ENCODE data around the gene PLEKHH2. TPM values are rescaled to one million over a fixed set of nuclear protein-coding genes. Genes with fewer than 3 reads are reported as not detected.
"Not testable (repeated sequence)": the region's sequence is repeated elsewhere in the genome, so short reads cannot be mapped to it uniquely, and the experiment has no call there.

PLEKHH2 gene
- total RNA-seq, 2 donors from 2014 or later: 1.3 to 2.1 TPM

GRCh38 chr2:43616967-43617680 is 19.9 kb upstream of the PLEKHH2 start:
- peaks cover 4% of the 10 kb centered on the region for H3K4me1 Mint-ChIP-seq
- peaks cover 10% of the 10 kb centered on the region for H3K27me3 Mint-ChIP-seq
- no peak overlapping the region for H3K4me3 Mint-ChIP-seq
- H3K9me3 Mint-ChIP-seq: no peaks in the 10 kb centered on the region
- no peak for ATAC-seq (replicated peaks)
- no peaks in the 10 kb centered on the region for H3K36me3 Mint-ChIP-seq (ENCODE audit: low read depth)
- H3K27ac Mint-ChIP-seq: no peak overlapping the region

GRCh38 chr2:43619511-43619910 is 17.5 kb upstream of the PLEKHH2 start:
- ATAC-seq (replicated peaks): no peak
- no peaks in the 10 kb centered on the region for H3K4me1 Mint-ChIP-seq
- no peak overlapping the region for H3K4me3 Mint-ChIP-seq
- peaks cover 13% of the 10 kb centered on the region for H3K27me3 Mint-ChIP-seq
- no peaks in the 10 kb centered on the region for H3K9me3 Mint-ChIP-seq
- no peaks in the 10 kb centered on the region for H3K36me3 Mint-ChIP-seq (ENCODE audit: low read depth)
- H3K27ac Mint-ChIP-seq: no peak overlapping the region

GRCh38 chr2:43622931-43623451 is 14.1 kb upstream of the PLEKHH2 start:
- H3K4me1 Mint-ChIP-seq: no peaks in the 10 kb centered on the region
- no peaks in the 10 kb centered on the region for H3K9me3 Mint-ChIP-seq
- H3K27ac Mint-ChIP-seq: no peak overlapping the region
- ATAC-seq (replicated peaks): no peak
- no peak overlapping the region for H3K4me3 Mint-ChIP-seq
- H3K27me3 Mint-ChIP-seq: peaks cover 8% of the 10 kb centered on the region
- H3K36me3 Mint-ChIP-seq (ENCODE audit: low read depth): no peaks in the 10 kb centered on the region

- H3K27me3 Mint-ChIP-seq: peaks cover 23% of the 10 kb centered on the region
- no peaks in the 10 kb centered on the region for H3K36me3 Mint-ChIP-seq (ENCODE audit: low read depth)
- H3K4me3 Mint-ChIP-seq: no peak overlapping the region
- H3K4me1 Mint-ChIP-seq: peaks cover 4% of the 10 kb centered on the region
- H3K9me3 Mint-ChIP-seq: no peaks in the 10 kb centered on the region
- H3K27ac Mint-ChIP-seq: no peak overlapping the region
- no peak for ATAC-seq (replicated peaks)
Measured at GRCh38 chr2:43631618-43632317, 5.3 kb upstream of the PLEKHH2 start.

GRCh38 chr2:43634604-43635306 is 2.3 kb upstream of the PLEKHH2 start:
- Mint-ChIP-seq H3K4me1 (peaks cover 5% of the 10 kb centered on the region), H3K36me3 (ENCODE audit: low read depth) (no peaks in the 10 kb centered on the region), H3K9me3 (no peaks in the 10 kb centered on the region), H3K27me3 (peaks cover 28% of the 10 kb centered on the region), H3K4me3 (no peak overlapping the region), H3K27ac (no peak overlapping the region)
- ATAC-seq (replicated peaks): no peak

- H3K9me3 Mint-ChIP-seq; ATAC-seq (replicated peaks); H3K4me1 Mint-ChIP-seq; H3K36me3 Mint-ChIP-seq (ENCODE audit: low read depth): not testable (repeated sequence)
- Mint-ChIP-seq H3K27me3 (peaks cover 28% of the 10 kb centered on the region), H3K27ac (peak overlapping the region; percentile 78), H3K4me3 (peak overlapping the region; percentile 91)
Measured at GRCh38 chr2:43636153-43636552, 907 bp upstream of the PLEKHH2 start.

- peak overlapping the region; percentile 91 for H3K4me3 Mint-ChIP-seq
- ATAC-seq (replicated peaks): peak; percentile 49
- no peaks in the 10 kb centered on the region for H3K9me3 Mint-ChIP-seq
- H3K27ac Mint-ChIP-seq: peak overlapping the region; percentile 78
- H3K4me1 Mint-ChIP-seq: peaks cover 5% of the 10 kb centered on the region
- no peaks in the 10 kb centered on the region for H3K36me3 Mint-ChIP-seq (ENCODE audit: low read depth)
- H3K27me3 Mint-ChIP-seq: peaks cover 28% of the 10 kb centered on the region
Measured at GRCh38 chr2:43636621-43637020, 439 bp upstream of the PLEKHH2 start.

DNA sequence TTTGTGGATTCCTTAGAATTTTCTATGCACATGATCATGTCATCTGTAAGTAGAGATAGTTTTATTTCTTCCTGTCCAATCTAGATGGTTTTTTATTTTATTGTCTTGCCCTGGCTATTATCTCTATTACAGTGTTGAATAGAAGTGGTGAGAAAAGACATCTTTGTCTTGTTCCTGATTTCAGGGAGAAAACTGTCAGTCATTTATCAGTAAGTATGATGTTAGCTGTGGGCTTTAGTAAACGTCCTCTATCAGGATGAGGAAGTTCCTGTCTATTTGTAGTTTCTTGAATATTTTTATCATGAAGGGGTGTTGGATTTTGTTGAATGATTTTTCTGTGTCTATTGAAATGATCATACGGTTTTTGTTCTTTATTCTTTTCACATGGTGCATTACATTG is 5.3 kb downstream of the PLEKHH2 start:
- Mint-ChIP-seq H3K27me3 (peaks cover 6% of the 10 kb centered on the region), H3K9me3 (no peaks in the 10 kb centered on the region), H3K4me3 (no peak overlapping the region), H3K27ac (no peak overlapping the region), H3K4me1 (no peaks in the 10 kb centered on the region), H3K36me3 (ENCODE audit: low read depth) (no peaks in the 10 kb centered on the region)
- no peak for ATAC-seq (replicated peaks)

DNA sequence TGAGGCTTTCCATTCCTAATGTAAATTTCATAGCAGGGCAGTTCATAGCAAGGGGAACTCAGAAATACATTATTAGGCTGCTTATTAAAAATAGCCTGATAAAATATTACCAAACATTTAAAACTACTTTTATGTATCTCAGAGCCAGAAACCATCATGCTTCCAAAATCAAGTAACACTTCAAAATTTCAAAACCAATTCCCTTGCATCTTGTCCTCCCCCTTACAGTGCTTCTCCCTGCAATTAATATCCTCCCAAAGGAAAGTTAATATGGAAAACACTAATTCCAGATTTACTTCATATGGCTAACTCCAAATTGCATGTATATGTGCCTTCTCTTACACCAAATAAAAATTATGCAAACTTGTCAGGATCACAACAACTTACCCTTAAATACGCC is 6.6 kb downstream of the PLEKHH2 start:
- Mint-ChIP-seq H3K27ac (no peak overlapping the region), H3K4me1 (no peaks in the 10 kb centered on the region)

DNA sequence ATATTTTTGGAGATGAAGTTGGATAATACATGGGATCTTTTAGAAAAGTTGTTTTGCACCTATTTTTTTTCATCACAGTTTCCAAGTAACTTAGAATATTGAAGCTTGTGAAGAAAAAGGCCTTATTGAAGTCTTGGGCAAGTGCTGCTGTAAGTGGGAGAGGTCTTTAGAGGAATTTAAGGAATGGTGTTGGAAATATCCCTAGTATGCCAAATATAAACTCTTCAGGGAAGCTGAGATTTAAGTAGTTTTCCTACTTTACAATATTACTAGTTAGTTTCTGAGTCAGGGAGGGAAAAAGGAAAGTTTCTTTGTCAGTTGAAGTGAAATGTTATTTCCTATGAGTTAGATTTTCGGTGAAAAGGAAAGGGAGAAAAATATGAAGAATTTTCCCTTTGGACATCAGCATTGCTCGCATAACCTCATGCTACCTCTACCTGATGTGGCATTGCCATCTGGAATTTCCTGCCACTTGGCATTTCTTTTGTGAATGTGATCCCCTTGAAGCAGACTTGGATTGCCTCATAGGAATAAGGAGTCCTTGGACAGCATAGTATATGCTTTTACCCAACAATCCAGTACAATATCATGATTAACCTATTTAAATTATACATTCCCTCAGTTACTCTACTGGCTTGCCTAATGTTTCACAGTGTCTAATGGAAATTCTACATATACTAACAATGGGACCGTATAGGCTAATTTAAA is 12.1 kb downstream of the PLEKHH2 start:
- H3K9me3 Mint-ChIP-seq: no peaks in the 10 kb centered on the region
- H3K27ac Mint-ChIP-seq: no peak overlapping the region
- no peaks in the 10 kb centered on the region for H3K4me1 Mint-ChIP-seq
- no peak for ATAC-seq (replicated peaks)
- no peak overlapping the region for H3K4me3 Mint-ChIP-seq
- H3K27me3 Mint-ChIP-seq: peaks cover 14% of the 10 kb centered on the region
- H3K36me3 Mint-ChIP-seq (ENCODE audit: low read depth): no peaks in the 10 kb centered on the region

More for the DNA sequence above, 6.6 kb downstream of the PLEKHH2 start:
- Mint-ChIP-seq H3K9me3 (no peaks in the 10 kb centered on the region), H3K27me3 (peaks cover 4% of the 10 kb centered on the region), H3K4me3 (no peak overlapping the region), H3K36me3 (ENCODE audit: low read depth) (no peaks in the 10 kb centered on the region)
- ATAC-seq (replicated peaks): no peak

GRCh38 chr2:43653506-43653905 is 16.4 kb downstream of the PLEKHH2 start:
- Mint-ChIP-seq H3K4me1 (no peaks in the 10 kb centered on the region), H3K27me3 (peaks cover 11% of the 10 kb centered on the region), H3K36me3 (ENCODE audit: low read depth) (no peaks in the 10 kb centered on the region), H3K27ac (no peak overlapping the region), H3K9me3 (no peaks in the 10 kb centered on the region), H3K4me3 (no peak overlapping the region)
- no peak for ATAC-seq (replicated peaks)

DNA sequence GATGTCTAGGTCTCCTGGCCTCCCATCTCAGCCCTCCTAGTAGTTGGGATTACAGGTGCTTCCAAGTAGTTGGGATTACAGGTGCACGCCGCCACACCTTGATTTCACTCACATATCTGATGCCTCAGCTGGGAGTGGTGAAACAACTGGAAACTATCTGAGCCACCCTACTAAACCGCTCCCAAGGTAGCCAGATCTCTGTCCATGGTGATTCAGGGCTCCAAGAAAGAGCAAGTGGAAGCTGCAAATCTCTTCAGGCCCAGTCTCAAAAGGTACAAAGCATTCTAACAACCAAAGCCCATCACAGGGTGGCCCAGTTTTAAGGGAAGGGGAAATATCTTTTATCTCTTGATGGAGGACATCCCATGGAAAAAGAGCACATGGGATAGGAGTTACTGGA is 20.2 kb downstream of the PLEKHH2 start:
- Mint-ChIP-seq H3K36me3 (ENCODE audit: low read depth) (no peaks in the 10 kb centered on the region), H3K27me3 (peaks cover 11% of the 10 kb centered on the region)
- no peak for ATAC-seq (replicated peaks)

GRCh38 chr2:43675646-43676321 is 38.7 kb downstream of the PLEKHH2 start:
- H3K4me1 Mint-ChIP-seq: no peaks in the 10 kb centered on the region
- H3K9me3 Mint-ChIP-seq: peaks cover 6% of the 10 kb centered on the region
- H3K27me3 Mint-ChIP-seq: peaks cover 17% of the 10 kb centered on the region
- peak overlapping the region; percentile 6 for H3K4me3 Mint-ChIP-seq
- H3K36me3 Mint-ChIP-seq (ENCODE audit: low read depth): no peaks in the 10 kb centered on the region
- no peak for ATAC-seq (replicated peaks)
- no peak overlapping the region for H3K27ac Mint-ChIP-seq

More for the DNA sequence above, 20.2 kb downstream of the PLEKHH2 start:
- H3K4me3 Mint-ChIP-seq: no peak overlapping the region
- no peaks in the 10 kb centered on the region for H3K9me3 Mint-ChIP-seq
- H3K27ac Mint-ChIP-seq: no peak overlapping the region
- H3K4me1 Mint-ChIP-seq: no peaks in the 10 kb centered on the region
